Neural cell (in vitro differentiated cells): Measurements from ENCODE around the gene RIC3.

Experiments
- EZH2 ChIP-seq: fragments of 200-600, 300-800 bp; shearing (Covaris generic), sonication (generic); IDR thresholded peaks from 2 replicates; pipeline ENCODE4 v1.6.1; 2014; ENCODE audit warnings: antibody characterized with exemption, low read length, borderline replicate concordance, mild to moderate bottlenecking; ENCODE audit not compliant: insufficient read depth, poor library complexity, severe bottlenecking
- POLR2AphosphoS5 ChIP-seq: IDR thresholded peaks from 2 replicates; pipeline ENCODE4 v1.6.1; 2012
- REST ChIP-seq: IDR thresholded peaks from 2 replicates; pipeline ENCODE4 v1.6.1; 2012; ENCODE audit warnings: borderline replicate concordance
- SMC3 ChIP-seq: fragments of 450-650 bp; conservative IDR thresholded peaks from 2 replicates; pipeline ENCODE4 v1.6.1; 2014; ENCODE audit warnings: antibody characterized with exemption, mild to moderate bottlenecking, moderate library complexity; ENCODE audit not compliant: poor library complexity
- TAF1 ChIP-seq: IDR thresholded peaks from 2 replicates; pipeline ENCODE4 v1.6.1; 2012; ENCODE audit warnings: low read depth
- TF ChIP-seq, protein P1 (sequence below): fragments of 450-650 bp; IDR thresholded peaks from 2 replicates; pipeline ENCODE4 v1.5.1; 2014; ENCODE audit warnings: antibody characterized with exemption, mild to moderate bottlenecking, moderate library complexity; ENCODE audit not compliant: poor library complexity, severe bottlenecking

GRCh38 chr11:8095806-8096522 lies 72.9 kb downstream of the RIC3 start:
- TF ChIP-seq EZH2 (no peak), SMC3 (no peak), TAF1 (no peak), POLR2AphosphoS5 (no peak), REST (no peak)
- TF ChIP-seq, protein P1, sequence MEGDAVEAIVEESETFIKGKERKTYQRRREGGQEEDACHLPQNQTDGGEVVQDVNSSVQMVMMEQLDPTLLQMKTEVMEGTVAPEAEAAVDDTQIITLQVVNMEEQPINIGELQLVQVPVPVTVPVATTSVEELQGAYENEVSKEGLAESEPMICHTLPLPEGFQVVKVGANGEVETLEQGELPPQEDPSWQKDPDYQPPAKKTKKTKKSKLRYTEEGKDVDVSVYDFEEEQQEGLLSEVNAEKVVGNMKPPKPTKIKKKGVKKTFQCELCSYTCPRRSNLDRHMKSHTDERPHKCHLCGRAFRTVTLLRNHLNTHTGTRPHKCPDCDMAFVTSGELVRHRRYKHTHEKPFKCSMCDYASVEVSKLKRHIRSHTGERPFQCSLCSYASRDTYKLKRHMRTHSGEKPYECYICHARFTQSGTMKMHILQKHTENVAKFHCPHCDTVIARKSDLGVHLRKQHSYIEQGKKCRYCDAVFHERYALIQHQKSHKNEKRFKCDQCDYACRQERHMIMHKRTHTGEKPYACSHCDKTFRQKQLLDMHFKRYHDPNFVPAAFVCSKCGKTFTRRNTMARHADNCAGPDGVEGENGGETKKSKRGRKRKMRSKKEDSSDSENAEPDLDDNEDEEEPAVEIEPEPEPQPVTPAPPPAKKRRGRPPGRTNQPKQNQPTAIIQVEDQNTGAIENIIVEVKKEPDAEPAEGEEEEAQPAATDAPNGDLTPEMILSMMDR, result no peak
